Measurements from ENCODE around the gene MBOAT7. TPM values are rescaled to one million over a fixed set of nuclear protein-coding genes. Genes with fewer than 3 reads are reported as not detected.
A peak's percentile ranks its signal among the peaks of the same experiment; 100 is the strongest.

The MBOAT7 gene
- total RNA-seq, 6 experiments from 2014 or later: 263 to 354 (median 313) TPM

GRCh38 chr19:54193011-54193410 lies 3.6 kb upstream of the MBOAT7 start:
- no peak for DNase-seq
- H3K36me3 Mint-ChIP-seq (ENCODE audit: low read depth): peaks cover 18% of the 10 kb centered on the region; the same call in 1 of the 2 replicates
- peaks cover 21% of the 10 kb centered on the region for H3K4me1 Mint-ChIP-seq (ENCODE audit: low read depth)
- peaks cover 4% of the 10 kb centered on the region for H3K27me3 Mint-ChIP-seq (ENCODE audit: insufficient read depth)
- no peak overlapping the region; the same call in 1 of the 2 replicates for H3K4me3 Mint-ChIP-seq
- H3K27ac Mint-ChIP-seq: no peak overlapping the region
- no peak for TF ChIP-seq CTCF (IDR thresholded peaks at IDR 0.05)
- H3K9me3 Mint-ChIP-seq: no peaks in the 10 kb centered on the region

GRCh38 chr19:54191811-54192453 lies 2.6 kb upstream of the MBOAT7 start:
- Mint-ChIP-seq H3K27me3 (ENCODE audit: insufficient read depth) (peaks cover 4% of the 10 kb centered on the region), H3K27ac (peak overlapping the region; percentile 99), H3K36me3 (ENCODE audit: low read depth) (peaks cover 26% of the 10 kb centered on the region; the same call in 1 of the 2 replicates), H3K9me3 (no peaks in the 10 kb centered on the region), H3K4me3 (peak overlapping the region; percentile 94), H3K4me1 (ENCODE audit: low read depth) (peaks cover 32% of the 10 kb centered on the region)
- TF ChIP-seq CTCF (IDR thresholded peaks at IDR 0.05): no peak
- no peak for DNase-seq

- Mint-ChIP-seq H3K4me3 (peak within 1 kb of the TSS; percentile 94), H3K27ac (peak within 1 kb of the TSS; percentile 99), H3K36me3 (ENCODE audit: low read depth) (peaks cover 30% of the 10 kb centered on the region; the same call in 1 of the 2 replicates), H3K9me3 (no peaks in the 10 kb centered on the region), H3K4me1 (ENCODE audit: low read depth) (peaks cover 37% of the 10 kb centered on the region), H3K27me3 (ENCODE audit: insufficient read depth) (peaks cover 4% of the 10 kb centered on the region)
- TF ChIP-seq CTCF (IDR thresholded peaks at IDR 0.05): no peak
- peak; percentile 60 for DNase-seq
Observed at GRCh38 chr19:54191011-54191810, 1.8 kb upstream of the MBOAT7 start, which contains the start of gene TSEN34. Gene TSEN34 (plus strand): TSS chr19:54191308. CDS start chr19:54191365, 57 bp downstream.

- H3K9me3 Mint-ChIP-seq: no peaks in the 10 kb centered on the region
- peak overlapping the region; percentile 99 for H3K27ac Mint-ChIP-seq
- peaks cover 4% of the 10 kb centered on the region for H3K27me3 Mint-ChIP-seq (ENCODE audit: insufficient read depth)
- DNase-seq: peak; percentile 99
- 0 out of 2 replicates have a peak, but pooled peaks have one; percentile 12 for TF ChIP-seq CTCF (IDR thresholded peaks at IDR 0.05)
- H3K4me3 Mint-ChIP-seq: peak overlapping the region; percentile 94
- peaks cover 29% of the 10 kb centered on the region for H3K36me3 Mint-ChIP-seq (ENCODE audit: low read depth)
- peaks cover 37% of the 10 kb centered on the region for H3K4me1 Mint-ChIP-seq (ENCODE audit: low read depth)
Observed at GRCh38 chr19:54190503-54191010, 1.2 kb upstream of the MBOAT7 start.

GRCh38 chr19:54189735-54190502 lies 539 bp upstream of the MBOAT7 start:
- peak; percentile 100 for DNase-seq
- TF ChIP-seq CTCF (IDR thresholded peaks at IDR 0.05): no peak
- Mint-ChIP-seq H3K4me1 (ENCODE audit: low read depth) (peaks cover 37% of the 10 kb centered on the region), H3K36me3 (ENCODE audit: low read depth) (peaks cover 29% of the 10 kb centered on the region), H3K9me3 (no peaks in the 10 kb centered on the region), H3K27me3 (ENCODE audit: insufficient read depth) (peaks cover 4% of the 10 kb centered on the region), H3K4me3 (peak overlapping the region; percentile 94), H3K27ac (peak overlapping the region; percentile 99)
